ENCODE results near the gene FGF14.
"Not testable (repeated sequence)": the region's sequence is repeated elsewhere in the genome, so short reads cannot be mapped to it uniquely, and the experiment has no call there.

The FGF14 gene

GRCh38 chr13:102136735-102137296 is 265.0 kb downstream of the FGF14 start:
- no peak for DNase-seq (ENCODE audit: low read depth)

GRCh38 chr13:102132777-102133295 is 269.0 kb downstream of the FGF14 start:
- DNase-seq (ENCODE audit: low read depth) = no peak

GRCh38 chr13:102131246-102131645 is 270.6 kb downstream of the FGF14 start:
- no peak for DNase-seq (ENCODE audit: low read depth)

GRCh38 chr13:102128216-102128810 is 273.5 kb downstream of the FGF14 start:
- no peak for DNase-seq (ENCODE audit: low read depth)

GRCh38 chr13:102127153-102127552 is 274.7 kb downstream of the FGF14 start:
- DNase-seq (ENCODE audit: low read depth) = no peak

GRCh38 chr13:102122147-102122546 is 279.7 kb downstream of the FGF14 start:
- no peak for DNase-seq (ENCODE audit: low read depth)

- no peak for DNase-seq (ENCODE audit: low read depth)
These were observed 284.5 kb downstream of the FGF14 start for GRCh38 chr13:102117175-102117831.

GRCh38 chr13:102103469-102103868 is 298.4 kb downstream of the FGF14 start:
- DNase-seq (ENCODE audit: low read depth) = no peak

- DNase-seq (ENCODE audit: low read depth) = no peak
These were observed 301.6 kb downstream of the FGF14 start for GRCh38 chr13:102100234-102100633.

- DNase-seq (ENCODE audit: low read depth) = no peak
These were observed 304.1 kb downstream of the FGF14 start for GRCh38 chr13:102097708-102098107.

- not testable (repeated sequence) for DNase-seq (ENCODE audit: low read depth)
These were observed 308.6 kb downstream of the FGF14 start for GRCh38 chr13:102093288-102093687.

GRCh38 chr13:102091231-102091630 is 310.6 kb downstream of the FGF14 start:
- DNase-seq (ENCODE audit: low read depth) = no peak

- DNase-seq (ENCODE audit: low read depth) = no peak
These were observed 311.3 kb downstream of the FGF14 start for GRCh38 chr13:102090532-102090931.

- no peak for DNase-seq (ENCODE audit: low read depth)
These were observed 312.1 kb downstream of the FGF14 start for GRCh38 chr13:102089722-102090121.

- DNase-seq (ENCODE audit: low read depth) = no peak
These were observed 312.7 kb downstream of the FGF14 start for GRCh38 chr13:102089177-102089576.

- DNase-seq (ENCODE audit: low read depth) = no peak
These were observed 328.6 kb downstream of the FGF14 start for GRCh38 chr13:102073251-102073650.

- no peak for DNase-seq (ENCODE audit: low read depth)
These were observed 330.1 kb downstream of the FGF14 start for GRCh38 chr13:102071711-102072110.

- DNase-seq (ENCODE audit: low read depth) = not testable (repeated sequence)
These were observed 333.5 kb downstream of the FGF14 start for GRCh38 chr13:102068323-102068722.

- DNase-seq (ENCODE audit: low read depth) = no peak
These were observed 346.6 kb downstream of the FGF14 start for GRCh38 chr13:102055090-102055779.

- DNase-seq (ENCODE audit: low read depth) = no peak
These were observed 352.0 kb downstream of the FGF14 start for GRCh38 chr13:102049853-102050252.

- no peak for DNase-seq (ENCODE audit: low read depth)
These were observed 356.1 kb downstream of the FGF14 start for GRCh38 chr13:102045731-102046130.

GRCh38 chr13:102042746-102043145 is 359.1 kb downstream of the FGF14 start:
- DNase-seq (ENCODE audit: low read depth) = no peak

- DNase-seq (ENCODE audit: low read depth) = no peak
These were observed 360.3 kb downstream of the FGF14 start for GRCh38 chr13:102041544-102041943.
